ENCODE results near the gene PACSIN3.

Gene PACSIN3

DNA sequence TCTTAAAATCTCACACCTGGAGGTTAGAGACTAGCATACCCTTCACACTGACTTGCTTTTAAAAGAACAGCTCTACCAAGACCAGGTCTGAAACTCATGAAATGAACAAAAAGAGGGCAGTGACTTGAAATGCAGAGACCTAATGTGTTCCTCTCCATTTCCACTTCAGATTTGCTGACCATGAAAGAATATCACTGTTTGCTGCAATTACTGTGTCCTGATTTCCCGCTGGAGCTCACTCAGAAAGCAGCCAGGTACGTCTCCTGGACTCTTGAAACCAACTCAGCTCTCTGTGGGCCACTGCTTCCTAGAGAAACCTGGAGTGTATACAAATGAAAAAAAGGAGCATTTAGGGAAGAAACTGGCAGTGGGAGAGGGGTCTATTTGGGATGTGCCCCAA is 48.8 kb downstream of the PACSIN3 start:
- H3K9me3 Mint-ChIP-seq: no peaks in the 10 kb centered on the region
- H3K27me3 Mint-ChIP-seq (ENCODE audit: low read depth): peaks cover 4% of the 10 kb centered on the region
- peaks cover 22% of the 10 kb centered on the region for H3K36me3 Mint-ChIP-seq (ENCODE audit: low read depth)
- H3K4me3 Mint-ChIP-seq: no peak overlapping the region
- H3K27ac Mint-ChIP-seq: no peak overlapping the region
- TF ChIP-seq, protein P1, sequence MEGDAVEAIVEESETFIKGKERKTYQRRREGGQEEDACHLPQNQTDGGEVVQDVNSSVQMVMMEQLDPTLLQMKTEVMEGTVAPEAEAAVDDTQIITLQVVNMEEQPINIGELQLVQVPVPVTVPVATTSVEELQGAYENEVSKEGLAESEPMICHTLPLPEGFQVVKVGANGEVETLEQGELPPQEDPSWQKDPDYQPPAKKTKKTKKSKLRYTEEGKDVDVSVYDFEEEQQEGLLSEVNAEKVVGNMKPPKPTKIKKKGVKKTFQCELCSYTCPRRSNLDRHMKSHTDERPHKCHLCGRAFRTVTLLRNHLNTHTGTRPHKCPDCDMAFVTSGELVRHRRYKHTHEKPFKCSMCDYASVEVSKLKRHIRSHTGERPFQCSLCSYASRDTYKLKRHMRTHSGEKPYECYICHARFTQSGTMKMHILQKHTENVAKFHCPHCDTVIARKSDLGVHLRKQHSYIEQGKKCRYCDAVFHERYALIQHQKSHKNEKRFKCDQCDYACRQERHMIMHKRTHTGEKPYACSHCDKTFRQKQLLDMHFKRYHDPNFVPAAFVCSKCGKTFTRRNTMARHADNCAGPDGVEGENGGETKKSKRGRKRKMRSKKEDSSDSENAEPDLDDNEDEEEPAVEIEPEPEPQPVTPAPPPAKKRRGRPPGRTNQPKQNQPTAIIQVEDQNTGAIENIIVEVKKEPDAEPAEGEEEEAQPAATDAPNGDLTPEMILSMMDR (IDR thresholded peaks at IDR 0.05; ENCODE audit: unreplicated experiment in 3 of 3): no peak
- peaks cover 3% of the 10 kb centered on the region for H3K4me1 Mint-ChIP-seq

DNA sequence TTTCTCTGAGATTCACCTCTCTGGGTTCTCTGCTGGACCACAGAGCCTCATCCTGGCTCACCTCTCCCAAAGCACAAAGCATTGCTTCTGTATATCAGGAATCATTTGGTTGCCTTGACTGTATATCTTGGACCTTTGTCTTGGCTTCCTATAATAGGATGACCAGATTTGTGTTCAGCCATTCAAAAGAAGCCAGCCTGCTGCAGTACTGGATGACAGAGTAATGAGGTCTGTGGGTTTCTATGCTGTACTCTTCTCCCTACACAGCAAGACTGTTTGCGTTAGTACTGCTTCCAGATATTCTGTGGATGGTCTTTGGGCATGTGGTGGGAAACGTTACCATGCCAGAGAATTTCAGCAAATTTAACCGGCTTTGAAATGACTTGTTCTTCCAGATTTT is 49.3 kb downstream of the PACSIN3 start:
- Mint-ChIP-seq H3K27me3 (ENCODE audit: low read depth) (peaks cover 4% of the 10 kb centered on the region), H3K9me3 (no peaks in the 10 kb centered on the region), H3K4me1 (no peaks in the 10 kb centered on the region), H3K27ac (no peak overlapping the region), H3K36me3 (ENCODE audit: low read depth) (peaks cover 22% of the 10 kb centered on the region), H3K4me3 (no peak overlapping the region)
- TF ChIP-seq, protein P1 (IDR thresholded peaks at IDR 0.05; ENCODE audit: unreplicated experiment in 3 of 3): no peak

DNA sequence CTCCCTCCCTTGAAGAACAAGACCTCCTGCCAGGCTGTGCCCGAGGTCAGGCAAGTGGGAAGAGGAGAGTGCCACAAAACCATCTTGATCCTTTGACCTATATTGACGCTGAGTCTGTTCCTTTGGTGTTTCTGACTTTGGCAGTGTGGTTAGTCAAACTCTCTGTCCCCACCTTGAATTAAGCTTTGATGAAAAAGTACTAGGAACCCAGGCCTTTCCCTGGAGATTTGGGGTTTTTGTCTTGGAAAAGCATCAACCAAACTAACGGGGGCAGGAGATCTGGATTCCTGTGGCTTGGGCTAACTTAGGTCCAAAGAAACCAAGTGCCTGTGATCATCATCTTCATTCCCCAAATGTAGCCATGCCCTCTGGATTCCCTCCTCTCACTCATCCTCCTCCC is 49.9 kb downstream of the PACSIN3 start:
- H3K4me1 Mint-ChIP-seq: peaks cover under 1% of the 10 kb centered on the region
- TF ChIP-seq, protein P1 (IDR thresholded peaks at IDR 0.05; ENCODE audit: unreplicated experiment in 3 of 3): no peak
- no peak overlapping the region for H3K4me3 Mint-ChIP-seq
- H3K27ac Mint-ChIP-seq: no peak overlapping the region
- H3K9me3 Mint-ChIP-seq: no peaks in the 10 kb centered on the region
- H3K27me3 Mint-ChIP-seq (ENCODE audit: low read depth): peaks cover 4% of the 10 kb centered on the region
- H3K36me3 Mint-ChIP-seq (ENCODE audit: low read depth): peaks cover 22% of the 10 kb centered on the region

DNA sequence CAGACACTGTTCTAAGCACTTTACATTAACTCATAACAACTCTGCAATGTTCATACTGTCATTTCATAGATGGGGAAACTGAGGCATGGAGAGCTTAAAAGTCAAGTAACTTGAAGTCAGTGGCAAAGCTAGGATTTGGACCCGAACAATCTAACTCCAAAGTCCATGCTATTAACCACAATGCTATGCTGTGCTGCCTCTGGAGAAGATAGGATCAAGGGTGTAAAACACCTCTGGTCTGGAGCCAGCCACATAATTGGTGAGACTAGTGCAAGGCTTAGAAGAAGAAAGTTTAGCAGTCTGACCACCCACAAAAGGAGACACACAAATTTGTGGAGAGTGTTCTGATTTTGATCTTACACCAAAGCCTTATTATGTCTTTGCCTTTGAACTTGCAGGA is 53.3 kb downstream of the PACSIN3 start:
- Mint-ChIP-seq H3K27ac (no peak overlapping the region), H3K27me3 (ENCODE audit: low read depth) (peaks cover 4% of the 10 kb centered on the region), H3K36me3 (ENCODE audit: low read depth) (peaks cover 17% of the 10 kb centered on the region), H3K4me1 (peaks cover 11% of the 10 kb centered on the region), H3K4me3 (no peak overlapping the region), H3K9me3 (no peaks in the 10 kb centered on the region)
- TF ChIP-seq, protein P1 (IDR thresholded peaks at IDR 0.05; ENCODE audit: unreplicated experiment in 3 of 3): no peak

DNA sequence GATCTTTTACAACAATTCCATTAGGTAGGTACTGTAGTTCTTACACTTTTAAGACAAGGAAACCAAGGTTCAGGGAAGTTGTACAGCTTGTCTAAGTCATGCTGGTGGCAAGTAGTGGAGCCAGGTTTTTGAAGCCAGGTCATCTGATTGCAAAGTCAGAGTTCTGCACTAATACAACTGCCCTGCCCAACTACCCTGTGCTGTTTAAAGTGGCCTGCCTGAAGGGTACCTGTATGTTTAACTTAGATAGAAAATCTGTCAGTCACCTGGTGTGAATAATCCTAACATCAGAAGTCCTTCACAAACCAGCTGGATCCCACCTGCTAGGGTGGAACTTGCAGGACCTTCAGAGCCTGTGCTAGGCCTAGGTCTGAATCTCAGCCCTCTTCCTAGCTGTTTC is 53.7 kb downstream of the PACSIN3 start:
- H3K27ac Mint-ChIP-seq: no peak overlapping the region
- no peaks in the 10 kb centered on the region for H3K9me3 Mint-ChIP-seq
- H3K27me3 Mint-ChIP-seq (ENCODE audit: low read depth): peaks cover 4% of the 10 kb centered on the region
- H3K36me3 Mint-ChIP-seq (ENCODE audit: low read depth): peaks cover 12% of the 10 kb centered on the region
- H3K4me1 Mint-ChIP-seq: peaks cover 11% of the 10 kb centered on the region
- TF ChIP-seq, protein P1 (IDR thresholded peaks at IDR 0.05; ENCODE audit: unreplicated experiment in 3 of 3): no peak
- no peak overlapping the region for H3K4me3 Mint-ChIP-seq

DNA sequence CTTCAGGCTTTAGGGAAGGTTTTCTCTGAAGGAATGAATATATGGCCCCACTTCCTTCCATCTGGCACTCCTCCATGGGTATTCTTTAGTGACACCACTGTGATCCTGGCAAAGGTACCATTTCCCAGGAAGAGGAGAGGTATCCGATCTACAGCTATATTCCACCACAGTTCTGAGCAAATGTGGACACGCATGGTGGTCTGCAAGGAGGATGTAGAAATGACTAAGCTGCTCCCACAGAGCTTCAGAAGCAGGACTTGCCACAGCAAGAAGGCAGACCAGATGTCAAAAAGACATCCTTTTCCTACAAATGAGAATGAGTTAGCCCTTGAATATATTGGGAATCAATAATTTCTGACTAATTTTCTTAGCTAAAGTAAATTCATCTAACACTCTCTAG is 55.1 kb downstream of the PACSIN3 start:
- H3K36me3 Mint-ChIP-seq (ENCODE audit: low read depth): peaks cover 3% of the 10 kb centered on the region
- peaks cover 4% of the 10 kb centered on the region for H3K27me3 Mint-ChIP-seq (ENCODE audit: low read depth)
- peak overlapping the region in 1 of 3 experiments; percentile 24 for H3K27ac Mint-ChIP-seq
- H3K4me3 Mint-ChIP-seq: no peak overlapping the region
- H3K9me3 Mint-ChIP-seq: no peaks in the 10 kb centered on the region
- TF ChIP-seq, protein P1 (IDR thresholded peaks at IDR 0.05; ENCODE audit: unreplicated experiment in 3 of 3): no peak
- peaks cover 11% of the 10 kb centered on the region for H3K4me1 Mint-ChIP-seq

Measured in nephron (organoid).